NT2/D1 (cell line): ENCODE data around the gene SSH2.

ENCODE experiments used
- YY1 ChIP-seq: IDR thresholded peaks from 2 replicates; pipeline ENCODE4 v1.6.1; 2011; ENCODE audit not compliant: insufficient read length, insufficient read depth
- ZNF274 ChIP-seq: IDR thresholded peaks from 2 replicates; pipeline ENCODE4 v1.6.1; 2011; ENCODE audit warnings: mild to moderate bottlenecking, low read depth, low read length

- TF ChIP-seq ZNF274 (no peak), YY1 (no peak)
Measured at GRCh38 chr17:29793501-29793900, 136.5 kb downstream of the SSH2 start.
